Heart left ventricle (tissue), 16 donors: Measurements from ENCODE around the gene IVD. TPM values are rescaled to one million over a fixed set of nuclear protein-coding genes. Genes with fewer than 3 reads are reported as not detected.

ENCODE experiments used
- ATAC-seq, 4 donors: fragments of 200-7000 bp; cut with Tn5 transposase; one replicate each; pipeline ENCODE4 v1.9.1; 2020 to 2022; ENCODE audit warnings: moderate library complexity in 4 of 4, mild to moderate bottlenecking in 3 of 4, moderate number of reproducible peaks in 1 of 4
- DNase-seq, 5 donors: peaks; one replicate each; pipeline ENCODE4 v3.0.0-alpha.2; 2020
- H3K27ac ChIP-seq, 12 donors: fragments of 200-600 bp; sonication (generic) in 4 of 12; one replicate each; pipeline versions ENCODE4 v1.5.0 to v1.8.0; 2016 to 2022; ENCODE audit warnings: mild to moderate bottlenecking in 2 of 12
- H3K27me3 ChIP-seq, 9 donors: fragments of 200-600 bp; sonication (generic) in 2 of 9; one replicate each; pipeline versions ENCODE4 v1.5.1 to v1.8.0; 2016 to 2022; ENCODE audit warnings: mild to moderate bottlenecking in 3 of 9
- H3K36me3 ChIP-seq, 9 donors: fragments of 200-600 bp; sonication (generic) in 2 of 9; one replicate each; pipeline versions ENCODE4 v1.5.0 to v1.8.0; 2018 to 2022; ENCODE audit warnings: mild to moderate bottlenecking in 2 of 9
- H3K4me1 ChIP-seq, 12 donors: fragments of 200-600 bp; sonication (generic) in 4 of 12; one replicate each; pipeline versions ENCODE4 v1.5.0 to v1.8.0; 2016 to 2022; ENCODE audit warnings: mild to moderate bottlenecking in 3 of 12
- H3K4me3 ChIP-seq, 12 donors: fragments of 200-600 bp; sonication (generic) in 4 of 12; one replicate each; pipeline versions ENCODE4 v1.5.0 to v1.8.0; 2017 to 2022; ENCODE audit warnings: mild to moderate bottlenecking in 9 of 12, moderate library complexity in 4 of 12
- H3K9me3 ChIP-seq, 12 donors: fragments of 200-600 bp; sonication (generic) in 4 of 12; one replicate each; pipeline versions ENCODE4 v1.5.0 to v1.8.0; 2016 to 2022; ENCODE audit warnings: mild to moderate bottlenecking in 1 of 12
- CTCF ChIP-seq, 12 donors: fragments of 200-600 bp; sonication (generic) in 4 of 12; IDR thresholded peaks; one replicate each; pipeline versions ENCODE4 v1.5.0 to v1.8.0; 2018 to 2022; ENCODE audit warnings: antibody characterized with exemption in 12 of 12, mild to moderate bottlenecking in 5 of 12
- POLR2A ChIP-seq, 2 donors: fragments of 450-650 bp; IDR thresholded peaks; one replicate each; pipeline ENCODE4 v1.6.1; 2017; ENCODE audit warnings: antibody characterized with exemption in 2 of 2, mild to moderate bottlenecking in 2 of 2, moderate library complexity in 2 of 2
- WGBS, 4 donors: extraction: QIAGEN DNeasy Blood & Tissue Kit in 2 of 4; methylation state at CpG; one replicate each; pipeline versions ENCODE4 v1.1.5 to v1.1.7; 2013 to 2018; 5-methylcytosine and 5-hydroxymethylcytosine counted together
- intact Hi-C, 10 donors: fragments of 100-400 bp; cut with DNase I; formaldehyde crosslinking; loops; one replicate each; pipeline versions ENCODE4 v1.11.1 to v1.14.2; 2022
- polyA plus RNA-seq, 2 donors: library from polyadenylated mRNA; stranded (reverse); fragments of 200-250 nt; gene quantifications; one replicate each; pipeline ENCODE4 v1.2.3, GENCODE V29; 2013
- total RNA-seq, 9 donors: library from RNA; depleted of rRNA in 2 of 9; stranded (reverse); fragments of >200 nt in 2 of 9; fragmentation: NEBNext Ultra II Directional in 3 of 9; extraction: Animal tissue kit (Norgen Biotek cat#: 25700) in 3 of 9; gene quantifications; one replicate each; pipeline versions ENCODE4 v1.1.0 to v1.2.4, GENCODE V29; 2016 to 2023
- donor health status: ischemic (EF 13 %, LVEDD 7.1; RV severe dilation, severe dysfunction).
- donor health status: healthy with polysubstance abuse.
- donor health status: DM: no; HTN: yes; CAD: no.
- donor health status: DM: no; HTN: no; CAD: no.
- donor health status: ischemic (EF 25% LVEDD 6.9; RV normal size, moderate dysfunction).
- donor health status: ischemic (EF 25% LVEDD 5.7; RV mildly dilated, moderate dysfunction).
- donor health status: healthy.
- donor health status: DM: yes; HTN: yes; CAD: no.
- donor health status: ischemic (EF 35%, LVEDD 5.7; RV mildly dilated, moderate dysfunction).
- donor health status: nonischemic (EF 11% LVEDD 7.7; RV severe dilation, severe dysfunction).
- donor health status: DM: yes; HTN: yes; CAD: no.
- donor health status: PGD.
- donor health status: ischemic (EF 29% LVEDD 5.4; RV normal size, mild dysfunction).
- donor health status: nonischemic (EF 23%, LVEDD 6.1; RV moderate dilation, normal function).

IVD gene
- total and polyA plus RNA-seq, 11 donors, result 52.9 to 130 (median 95.1) TPM

- H3K27ac ChIP-seq, result peak overlapping the region in 9 of 12 donors; percentile 16 to 74 (median 56)
- DNase-seq (peak in 4 of 5 donors; percentile 68 to 80 (median 70)), ATAC-seq (peak; percentile 63 to 81 (median 72))
- intact Hi-C loops, result no loop called here
- WGBS, 4 donors, result 9 to 15% (median 12%) methylated on average over 4 of the region's 4 CpGs
- H3K27me3 ChIP-seq, result no peaks in the 10 kb centered on the region
- H3K4me1 ChIP-seq, result peaks cover 0 to 31% (median 12%) of the 10 kb centered on the region in 12 donors
- no peak overlapping the region for H3K4me3 ChIP-seq
- no peaks in the 10 kb centered on the region for H3K9me3 ChIP-seq
- no peak for TF ChIP-seq CTCF (IDR thresholded peaks at IDR 0.05)
- TF ChIP-seq POLR2A (IDR thresholded peaks at IDR 0.05), result no peak
- no peaks in the 10 kb centered on the region for H3K36me3 ChIP-seq
These were observed 25.7 kb upstream of the IVD start for GRCh38 chr15:40379853-40380252.

GRCh38 chr15:40380636-40381035 is 25.0 kb upstream of the IVD start:
- no peak for TF ChIP-seq CTCF (IDR thresholded peaks at IDR 0.05)
- TF ChIP-seq POLR2A (IDR thresholded peaks at IDR 0.05), result no peak
- 85 to 98% (median 94%) methylated on average over 10 of the region's 10 CpGs for WGBS, 4 donors
- no peak for DNase-seq
- Histone ChIP-seq H3K36me3 (no peaks in the 10 kb centered on the region), H3K4me1 (peaks cover 0 to 31% (median 12%) of the 10 kb centered on the region in 12 donors), H3K9me3 (no peaks in the 10 kb centered on the region), H3K4me3 (no peak overlapping the region), H3K27ac (peak overlapping the region in 6 of 12 donors; percentile 16 to 74 (median 57)), H3K27me3 (no peaks in the 10 kb centered on the region)
- ATAC-seq, result no peak
- intact Hi-C loops, result no loop called here

DNA sequence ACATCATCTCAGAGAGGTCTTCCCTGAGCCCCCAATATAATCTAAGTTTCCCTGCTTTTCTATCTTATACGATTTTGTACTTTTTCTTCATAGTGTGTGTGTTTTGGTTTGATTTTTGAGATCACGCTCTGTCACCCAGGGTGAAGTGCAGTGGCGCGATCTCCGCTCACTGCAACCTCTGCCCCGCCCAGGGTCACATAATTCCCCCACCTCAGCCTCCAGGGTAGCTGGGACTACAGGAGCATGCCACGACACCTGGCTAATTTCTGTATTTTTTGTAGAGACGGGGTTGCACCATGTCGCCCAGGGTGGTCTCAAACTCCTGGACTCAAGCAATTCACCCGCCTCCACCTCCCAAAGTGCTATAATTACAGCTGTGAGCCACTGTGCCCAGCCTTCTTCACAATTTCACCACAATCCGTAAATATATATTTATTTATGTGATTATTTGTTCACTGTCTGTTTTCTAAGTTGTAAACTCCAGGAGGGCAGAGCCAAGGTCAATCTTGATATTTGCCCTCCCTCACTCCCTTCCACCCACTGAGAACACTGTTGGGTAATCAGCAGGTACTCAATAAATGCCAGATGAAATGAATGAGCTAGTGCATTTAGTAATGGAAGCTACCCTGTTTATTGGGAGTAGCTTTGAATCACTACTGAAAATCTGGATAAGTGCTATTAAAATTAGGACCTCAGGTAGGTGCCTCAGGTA is 23.6 kb upstream of the IVD start:
- TF ChIP-seq CTCF (IDR thresholded peaks at IDR 0.05) (no peak), POLR2A (IDR thresholded peaks at IDR 0.05) (no peak)
- Histone ChIP-seq H3K27me3 (no peaks in the 10 kb centered on the region), H3K4me3 (peak overlapping the region in 5 of 12 donors; percentile 66 to 96 (median 83)), H3K36me3 (peaks cover 0 to 11% (median 7%) of the 10 kb centered on the region in 9 donors), H3K9me3 (no peaks in the 10 kb centered on the region), H3K27ac (peak overlapping the region in 4 of 12 donors; percentile 30 to 64 (median 51)), H3K4me1 (peaks cover 0 to 31% (median 12%) of the 10 kb centered on the region in 12 donors)
- 92 to 95% (median 94%) methylated on average over 11 of the region's 11 CpGs for WGBS, 4 donors
- ATAC-seq (no peak), DNase-seq (no peak)
- intact Hi-C loops, result loop anchor here in 1 of 10 donors (2.0 kb wide), 1 partner anchor 23 kb away; the partner anchor contains the start of gene IVD
